SIG-M5 (cell line): Measurements from ENCODE around the gene SFXN5.

Experiments used
- DNase-seq: peaks from one replicate; lab custom pipeline; 2025; lab: John Stamatoyannopoulos, UW

The SFXN5 gene

DNA sequence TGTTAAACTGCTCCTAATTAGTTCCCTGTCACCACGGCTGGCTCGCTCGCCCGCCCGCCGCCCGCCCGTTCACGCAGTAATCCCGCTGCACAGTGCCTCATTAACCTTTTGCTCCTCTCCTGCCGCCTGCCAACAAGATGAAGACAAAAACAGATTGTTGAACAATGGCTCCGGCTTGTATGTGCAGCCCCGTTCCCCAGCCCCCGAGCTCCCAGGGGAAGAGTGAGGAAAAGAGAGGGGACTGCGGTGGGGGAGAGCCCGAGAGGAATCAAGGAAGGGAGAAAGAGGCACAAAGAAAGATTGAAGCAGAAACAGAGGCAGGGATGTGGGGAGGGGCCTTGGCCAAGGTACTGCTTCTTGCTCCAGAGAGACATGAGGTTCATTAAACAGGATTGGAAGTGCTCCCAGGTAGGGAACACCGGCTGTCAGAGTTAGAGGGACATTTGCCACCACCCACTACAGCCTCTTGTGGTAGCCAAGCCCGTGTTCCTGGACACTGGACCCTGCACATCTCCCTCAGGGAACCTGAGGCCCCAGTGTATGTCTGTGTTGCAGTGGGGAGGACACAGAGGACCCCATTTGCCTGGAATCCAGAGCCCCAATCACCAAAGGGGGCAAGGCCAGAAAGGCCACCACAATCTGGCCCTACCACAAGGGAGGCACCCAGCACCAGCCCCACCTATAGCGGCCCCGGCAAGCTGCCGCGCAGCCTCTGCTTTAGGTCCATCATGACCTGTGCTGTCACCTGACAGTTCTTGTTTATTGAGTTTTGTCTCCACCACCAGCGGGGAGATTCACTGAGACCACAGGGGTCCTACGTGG lies 116.1 kb downstream of the SFXN5 start:
- no peak for DNase-seq

DNA sequence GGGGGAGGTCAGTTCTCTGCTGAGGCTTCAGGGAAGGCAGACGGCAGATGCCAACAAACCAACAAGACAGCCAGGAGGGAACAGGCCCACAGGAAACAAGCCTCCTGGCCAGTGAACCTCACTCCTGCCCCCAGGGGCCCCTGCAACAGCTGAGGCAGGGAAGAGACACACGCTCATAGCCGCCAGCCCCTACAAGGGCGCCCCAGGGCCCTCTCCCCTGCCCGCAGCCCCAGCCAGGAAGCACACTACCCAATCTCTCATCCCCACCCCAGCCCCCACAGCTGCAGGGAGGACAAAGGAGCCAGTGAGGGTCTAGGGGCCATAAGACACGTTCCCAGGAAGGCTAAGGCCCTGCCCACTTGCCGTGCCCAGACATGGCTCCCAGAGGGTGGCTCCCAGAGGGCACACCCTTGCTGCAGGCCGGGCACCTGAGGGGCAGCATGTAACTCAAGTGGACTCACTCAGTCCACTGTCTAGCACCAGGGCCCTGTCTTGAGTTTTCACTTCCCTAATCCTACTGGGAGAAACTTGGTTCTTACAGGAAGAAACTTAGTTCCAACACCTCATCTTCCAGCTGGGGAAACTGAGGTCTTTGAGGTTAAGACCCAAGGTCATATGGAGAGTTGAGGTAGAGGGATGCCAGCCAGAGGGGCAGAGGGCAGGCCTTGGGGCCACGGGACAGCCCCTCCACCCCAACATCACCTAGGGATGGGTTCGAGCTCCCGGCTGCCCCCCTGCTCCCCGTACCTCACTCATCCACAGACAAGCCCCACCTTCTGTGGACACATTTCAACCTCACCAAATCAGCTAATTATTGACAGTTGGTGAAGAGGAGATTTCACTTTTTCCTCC lies 116.9 kb downstream of the SFXN5 start:
- DNase-seq, result no peak

DNA sequence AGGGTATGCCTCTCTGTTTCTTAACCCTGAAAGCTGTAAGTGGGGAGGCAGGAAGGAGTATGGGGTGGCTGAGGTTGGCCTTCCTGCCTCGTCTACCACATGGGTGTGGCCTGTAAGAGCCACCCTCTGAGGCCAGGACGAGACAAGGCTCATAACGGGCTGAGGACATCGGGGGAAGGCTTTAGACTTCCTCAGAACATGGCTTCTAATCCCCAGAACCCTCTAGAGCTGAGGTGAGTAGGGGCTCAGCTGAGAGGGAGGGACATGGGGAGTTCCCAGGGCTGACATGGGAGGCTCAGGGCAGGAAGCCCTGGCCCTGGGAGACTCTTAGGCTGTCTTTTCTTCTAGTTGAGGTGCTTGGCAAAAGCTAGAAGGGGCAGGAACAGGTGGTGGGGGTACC lies 117.5 kb downstream of the SFXN5 start:
- DNase-seq, result no peak

DNA sequence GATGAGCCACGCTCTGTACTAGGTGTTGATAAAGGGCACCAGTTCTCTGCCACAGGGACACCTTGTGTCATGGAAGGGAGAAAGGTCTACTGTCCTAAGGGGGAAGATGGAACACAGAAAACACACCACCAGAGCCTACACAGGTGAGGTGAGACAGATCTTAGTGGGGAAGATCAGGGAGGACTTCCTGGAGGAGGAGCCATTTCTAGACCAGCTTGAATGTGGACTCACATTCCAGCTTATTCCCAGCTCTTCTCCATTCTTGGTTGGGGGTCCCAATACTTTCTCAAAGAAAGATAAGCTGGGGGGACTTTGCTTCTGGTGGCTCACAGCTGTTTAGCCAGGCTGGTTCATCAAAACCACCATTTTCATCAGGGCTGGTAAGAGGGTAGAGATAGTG lies 118.0 kb downstream of the SFXN5 start:
- no peak for DNase-seq

DNA sequence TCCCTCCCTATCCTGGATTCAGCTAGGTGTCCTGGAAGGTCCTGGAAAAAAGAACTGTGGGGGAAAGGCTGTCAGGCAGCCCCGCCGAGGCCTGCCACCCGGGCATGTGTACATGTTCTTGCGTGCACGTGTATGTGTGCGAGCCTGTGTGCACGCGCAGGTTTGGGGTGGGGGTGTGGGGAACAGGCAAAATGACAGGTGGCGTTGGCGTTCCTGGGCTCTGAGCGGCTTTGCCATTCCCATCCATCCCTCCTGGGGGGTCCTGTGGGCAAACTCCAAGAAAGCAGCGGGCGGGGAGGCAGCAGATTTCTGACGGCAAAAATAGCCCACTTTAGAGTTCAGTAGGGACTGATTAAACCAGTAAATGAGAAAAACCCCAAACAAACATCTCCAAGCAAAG lies 118.6 kb downstream of the SFXN5 start:
- no peak for DNase-seq

DNA sequence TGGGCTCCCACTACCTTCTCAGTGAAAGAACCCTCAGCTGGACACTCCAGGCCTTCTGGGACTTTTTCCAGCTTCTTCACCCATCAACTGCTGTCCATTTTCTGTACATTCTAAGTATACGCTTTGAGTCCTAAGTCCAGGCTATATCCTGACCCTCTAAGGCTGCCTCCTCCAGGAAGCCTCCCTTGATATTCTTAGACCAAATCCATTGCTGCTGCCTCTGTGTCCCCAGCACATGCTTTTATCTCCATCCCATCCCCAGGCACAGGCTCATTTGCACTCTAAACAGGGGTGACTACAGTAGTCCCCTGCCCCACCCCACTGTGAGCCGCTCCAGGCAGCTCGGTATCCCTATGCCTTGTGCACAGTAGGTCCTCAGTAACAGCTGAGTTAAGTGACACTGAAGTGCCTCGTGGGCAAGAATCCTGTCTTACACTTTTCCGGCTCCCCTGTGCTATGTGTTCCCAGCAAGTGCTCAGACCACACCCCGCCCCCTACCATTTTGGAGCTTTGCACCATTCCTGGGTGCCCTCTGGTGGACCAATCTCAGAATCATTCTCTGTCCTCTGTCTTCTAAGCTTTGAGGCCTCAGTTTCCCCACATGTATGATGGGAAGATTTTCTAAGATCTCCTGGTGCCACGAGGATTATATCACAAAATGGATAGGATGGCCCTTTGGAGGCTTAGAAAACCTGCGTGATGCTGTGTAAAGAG lies 119.2 kb downstream of the SFXN5 start:
- no peak for DNase-seq

DNA sequence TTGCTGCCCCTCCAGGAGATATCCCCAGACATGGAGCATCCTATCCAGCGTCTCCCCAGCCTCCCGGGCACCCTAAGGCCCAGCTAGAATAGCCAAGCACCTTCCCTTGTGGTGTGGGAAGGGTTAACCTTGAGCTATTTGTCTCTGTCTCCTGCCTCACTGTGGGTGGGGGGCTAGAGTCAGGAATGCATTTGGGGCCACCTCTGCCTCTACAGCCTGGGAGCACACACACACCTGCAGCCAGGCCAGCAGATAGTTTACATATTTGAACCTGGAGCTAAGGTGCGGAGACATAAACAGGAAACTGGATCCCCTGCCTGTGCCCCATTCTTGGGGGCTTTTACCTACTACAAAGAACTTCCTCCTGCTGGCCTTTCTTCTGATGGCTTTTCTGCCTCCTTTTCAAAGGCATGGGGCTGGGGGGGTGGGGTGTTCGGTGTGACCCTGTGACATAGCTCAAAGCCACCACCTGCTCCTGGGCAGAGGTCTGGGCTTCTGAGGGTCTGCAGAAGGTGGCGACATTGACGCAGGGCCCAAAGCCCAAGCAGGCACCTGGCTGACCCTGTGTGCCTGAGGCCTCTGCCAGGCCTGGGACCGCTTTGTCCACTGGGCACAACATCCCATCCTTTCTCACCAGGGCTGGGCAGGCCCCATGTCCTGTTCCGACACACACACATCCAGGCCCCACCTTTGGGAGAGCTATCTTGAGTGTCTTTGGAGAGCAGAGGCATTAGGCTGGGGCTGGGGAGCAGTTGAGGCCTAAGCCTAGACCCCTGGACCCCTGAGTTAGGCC lies 120.0 kb downstream of the SFXN5 start:
- DNase-seq, result no peak

DNA sequence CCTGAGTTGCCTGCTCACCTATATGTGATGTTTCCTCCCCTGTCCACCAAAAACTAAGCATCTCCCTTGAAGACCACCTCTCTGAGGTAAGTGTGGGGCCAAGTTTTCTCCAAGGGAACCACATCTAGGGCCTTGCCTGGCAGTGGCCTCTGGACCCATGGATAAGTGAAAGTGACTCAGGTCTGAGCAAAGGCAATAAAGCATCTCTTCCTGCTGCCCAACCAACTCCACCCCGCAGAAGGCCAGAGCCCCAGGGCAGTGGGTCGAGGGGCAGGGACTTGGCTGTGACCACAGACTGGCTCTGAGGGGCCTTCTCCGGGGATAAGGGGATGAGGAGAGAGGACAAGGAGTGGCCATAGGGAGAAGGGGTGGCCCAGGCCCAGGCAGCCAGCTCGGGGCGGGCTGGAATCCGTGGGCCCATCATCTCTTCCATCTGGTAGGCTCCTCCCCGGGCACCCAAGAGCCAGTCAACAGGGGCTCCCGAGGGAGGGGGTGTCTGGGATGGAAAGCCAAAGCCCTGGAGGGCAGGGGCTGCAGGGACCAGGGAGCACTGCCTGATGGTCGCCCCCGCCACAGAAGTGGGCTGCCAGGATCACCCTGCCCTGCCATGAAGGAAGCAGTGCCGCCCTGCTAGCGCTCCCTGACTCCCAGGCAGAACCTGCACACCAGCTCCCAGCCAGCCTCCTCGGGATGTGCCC lies 120.8 kb downstream of the SFXN5 start:
- no peak for DNase-seq

DNA sequence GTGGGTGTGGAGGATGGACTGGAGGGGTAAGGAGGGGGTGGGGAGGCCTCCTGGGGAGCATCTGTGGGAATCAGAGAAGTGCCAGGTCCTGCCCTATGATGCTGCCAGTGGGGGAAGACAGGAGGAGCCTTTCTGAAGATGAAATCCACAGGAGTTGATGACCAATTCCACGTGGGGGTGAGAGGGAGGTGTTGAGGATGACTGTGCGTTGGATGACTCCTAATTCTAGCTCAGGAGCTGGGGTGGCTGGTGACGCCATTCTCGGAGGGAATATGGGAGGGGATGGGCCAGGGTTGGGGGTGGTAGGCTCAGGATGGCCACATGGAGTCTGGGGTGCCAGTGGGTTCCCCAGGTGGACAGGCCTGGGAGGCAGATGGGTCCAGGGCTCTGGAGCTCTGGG lies 121.9 kb downstream of the SFXN5 start:
- no peak for DNase-seq

DNA sequence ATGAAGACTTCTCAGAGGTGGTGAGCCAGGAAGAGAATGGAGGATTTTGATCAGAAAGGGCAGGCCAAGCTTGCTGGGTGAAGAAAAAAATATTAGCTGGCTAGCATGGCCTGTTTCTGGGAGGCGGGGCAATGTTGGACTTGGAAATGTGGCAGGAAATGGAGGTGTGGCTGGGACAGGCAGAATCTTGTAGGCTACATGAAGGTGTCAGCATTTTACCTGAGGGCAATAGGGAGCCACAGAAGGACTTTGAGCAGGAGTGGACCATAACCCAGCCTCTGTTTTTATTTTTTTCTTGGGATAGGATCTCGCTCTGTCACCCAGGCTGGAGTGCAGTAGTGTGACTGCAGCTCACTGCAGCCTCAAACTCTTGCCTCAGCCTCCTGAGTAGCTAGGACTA lies 122.5 kb downstream of the SFXN5 start:
- DNase-seq, result no peak

DNA sequence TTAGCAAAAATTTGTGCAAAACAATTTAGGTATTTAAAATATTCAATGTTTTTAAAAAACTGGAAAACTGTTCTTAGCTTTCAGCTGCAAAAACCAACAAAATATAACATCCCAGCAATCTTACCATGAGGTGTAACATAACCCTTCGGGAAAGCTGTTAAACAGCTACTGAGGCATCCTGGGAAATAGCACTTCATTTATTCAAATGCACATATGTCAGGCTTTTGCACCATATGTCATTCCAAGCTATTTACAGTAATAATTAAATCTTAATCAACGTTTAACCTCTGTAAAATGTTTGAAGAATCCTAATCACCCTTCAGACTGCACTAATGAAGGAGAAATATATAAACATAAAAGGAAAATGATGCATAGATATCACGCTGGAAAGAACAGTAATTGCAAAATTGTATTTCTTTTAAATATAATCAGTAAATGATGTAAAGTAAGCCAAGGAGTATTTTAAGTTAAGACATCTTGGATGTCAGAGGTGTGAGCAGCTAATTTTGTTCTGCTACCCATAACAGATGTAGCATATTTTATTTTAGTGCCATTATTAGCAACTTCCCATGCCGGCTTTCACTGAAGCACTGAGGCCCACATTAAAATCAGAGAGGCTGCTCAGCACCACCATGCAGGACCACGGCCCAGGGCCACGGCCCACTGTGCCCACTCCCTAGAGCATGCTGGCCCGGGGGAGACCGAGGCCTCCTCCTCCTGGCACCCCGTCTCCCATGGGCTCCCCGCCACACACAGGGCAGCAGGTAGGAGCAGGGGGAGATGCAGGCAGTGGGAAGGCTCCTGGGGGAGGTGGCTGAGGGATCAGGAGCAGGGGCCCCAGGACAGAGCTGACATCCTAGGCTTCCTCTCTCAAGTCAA lies 123.3 kb downstream of the SFXN5 start:
- no peak for DNase-seq

DNA sequence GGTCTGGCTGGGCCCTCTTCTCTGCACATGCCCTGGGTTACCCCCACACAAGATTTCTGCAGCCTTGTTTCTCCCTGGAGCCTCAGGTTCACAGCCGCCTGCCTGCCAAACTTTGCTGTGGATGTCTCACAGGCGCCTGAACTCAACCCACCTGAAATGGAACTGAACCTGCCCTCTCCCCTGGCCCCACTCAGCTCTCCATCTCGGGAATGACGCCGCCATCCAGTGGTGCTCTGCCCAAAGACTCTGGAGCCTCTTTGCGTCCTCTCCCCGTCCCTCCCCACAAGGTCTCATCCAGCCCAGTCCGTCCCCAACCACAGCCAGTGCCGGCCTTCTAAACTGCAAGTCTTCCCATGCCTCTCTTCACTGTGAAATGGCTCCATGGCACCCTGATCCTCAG lies 125.0 kb downstream of the SFXN5 start:
- no peak for DNase-seq

DNA sequence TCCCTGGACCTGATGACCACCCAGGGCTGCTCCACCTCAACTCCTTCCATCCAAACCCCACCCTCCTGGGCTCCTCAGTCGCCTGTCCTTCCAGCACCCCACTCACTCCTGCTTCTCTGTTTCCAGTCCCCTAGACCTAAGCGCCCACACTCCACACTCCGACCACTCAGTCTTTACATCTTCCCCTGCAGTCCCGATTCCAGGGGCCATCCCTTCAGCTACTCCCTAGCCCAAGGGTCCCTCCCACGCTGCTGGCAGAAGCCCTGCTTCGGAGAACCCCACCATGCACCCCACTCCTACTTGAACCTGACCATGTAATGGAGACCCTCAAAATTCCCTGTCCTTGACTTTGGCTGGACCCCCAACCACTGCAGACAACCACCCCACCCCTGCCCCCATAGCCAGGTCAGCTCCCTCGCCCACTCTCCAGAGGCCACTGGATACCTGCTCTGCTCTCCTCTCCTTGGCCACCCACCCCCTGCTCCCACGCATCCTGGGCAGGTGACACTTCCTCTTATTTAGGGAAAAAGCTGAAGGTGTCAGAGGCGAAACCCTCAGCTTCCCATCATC lies 126.0 kb downstream of the SFXN5 start:
- no peak for DNase-seq

DNA sequence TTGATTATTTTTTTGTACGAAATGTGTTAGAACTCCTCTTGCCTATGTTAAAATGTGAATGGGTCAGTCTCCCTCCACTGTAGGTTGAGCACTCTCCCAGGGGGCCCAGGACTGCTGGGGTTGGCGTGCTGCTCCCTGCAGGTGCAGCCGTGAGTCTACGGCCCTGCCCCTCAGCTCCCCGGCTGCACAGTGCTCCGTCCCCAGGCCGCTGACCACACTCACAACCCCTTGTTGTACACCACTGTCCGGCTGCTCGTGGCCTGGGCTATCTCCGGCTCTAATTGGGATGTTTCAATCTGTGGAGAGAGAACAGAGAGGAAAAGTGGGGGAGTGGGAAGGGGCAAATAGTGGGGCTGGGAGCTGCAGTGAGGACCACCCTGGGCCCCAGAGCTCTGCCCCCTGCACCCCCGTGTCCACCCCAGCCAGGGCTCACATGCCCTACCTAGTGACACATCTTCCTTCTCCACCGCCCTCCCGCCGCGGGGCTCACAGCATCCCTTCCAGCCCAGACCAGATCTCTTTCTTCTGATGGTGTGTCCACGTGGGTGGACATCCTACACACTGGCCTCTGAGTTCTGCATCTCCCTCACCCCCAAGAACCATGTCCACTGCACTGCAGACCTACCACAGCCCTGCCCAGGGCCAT lies 126.6 kb downstream of the SFXN5 start:
- DNase-seq, result no peak

DNA sequence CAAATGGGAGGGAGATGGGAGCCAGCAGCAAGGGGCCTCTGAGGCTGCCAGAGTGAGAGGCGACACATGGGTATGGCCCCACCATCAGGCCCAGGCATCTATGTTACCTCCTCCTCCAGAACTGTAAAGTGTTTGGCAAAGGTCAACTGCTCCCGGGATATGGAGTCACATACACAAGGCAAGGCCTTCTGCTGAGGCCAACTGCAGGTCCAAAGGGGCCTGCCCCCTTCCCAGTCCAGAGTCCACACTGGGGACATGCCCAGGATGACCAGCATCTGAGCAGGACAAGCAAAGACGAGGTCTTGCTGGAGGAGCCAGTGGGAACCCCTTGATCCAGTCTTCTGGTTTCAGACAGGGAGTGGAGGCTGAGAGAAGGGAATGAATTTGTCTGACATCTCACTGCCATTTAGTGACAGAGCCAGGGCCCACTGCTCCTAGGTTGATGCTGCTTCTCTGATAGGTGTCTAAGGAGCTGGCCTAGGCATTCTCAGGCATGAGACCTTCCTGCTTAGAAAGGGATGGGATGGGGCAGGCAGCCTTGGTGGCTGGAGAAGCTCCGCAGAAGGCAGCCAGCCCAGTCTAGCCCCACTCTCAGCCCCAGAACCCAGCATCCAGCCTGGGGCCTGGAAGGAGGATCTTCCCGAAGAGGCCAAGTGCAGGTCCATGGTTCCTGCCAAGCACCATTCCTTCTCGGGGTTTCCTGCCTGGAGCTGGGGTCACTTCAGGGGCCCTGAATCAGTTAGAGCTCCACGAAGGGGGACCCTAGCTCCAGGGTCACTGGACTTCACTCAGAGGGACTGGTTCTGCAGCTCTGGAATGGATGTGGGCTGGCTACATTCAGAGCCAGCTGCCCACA lies 127.7 kb downstream of the SFXN5 start:
- DNase-seq, result no peak

DNA sequence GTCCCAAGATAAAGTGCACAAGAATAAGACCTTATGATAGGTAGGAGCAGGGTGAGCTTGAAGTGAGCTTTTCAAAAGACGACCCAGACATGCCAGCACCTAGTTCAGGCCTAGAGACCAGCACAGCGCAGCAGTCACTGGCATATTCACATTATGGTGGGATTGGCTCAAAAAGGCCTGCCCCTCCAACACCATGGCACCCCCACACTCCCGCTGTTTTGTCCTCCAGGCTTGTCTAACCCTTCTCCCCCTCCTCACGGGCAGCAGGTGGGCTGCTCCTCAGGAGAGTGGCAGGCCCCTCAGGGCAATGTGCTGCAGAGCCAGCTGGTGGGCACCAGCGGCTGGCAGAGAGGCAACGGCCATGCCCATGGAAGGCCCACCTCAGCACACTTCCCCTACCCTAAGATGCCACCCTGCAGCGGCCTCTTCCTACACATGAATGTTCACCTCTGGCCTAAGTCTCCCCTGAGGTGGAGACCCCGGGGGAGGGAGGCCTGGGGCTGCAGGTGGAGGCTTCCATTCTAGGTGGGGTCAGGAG lies 128.6 kb downstream of the SFXN5 start:
- DNase-seq, result no peak

DNA sequence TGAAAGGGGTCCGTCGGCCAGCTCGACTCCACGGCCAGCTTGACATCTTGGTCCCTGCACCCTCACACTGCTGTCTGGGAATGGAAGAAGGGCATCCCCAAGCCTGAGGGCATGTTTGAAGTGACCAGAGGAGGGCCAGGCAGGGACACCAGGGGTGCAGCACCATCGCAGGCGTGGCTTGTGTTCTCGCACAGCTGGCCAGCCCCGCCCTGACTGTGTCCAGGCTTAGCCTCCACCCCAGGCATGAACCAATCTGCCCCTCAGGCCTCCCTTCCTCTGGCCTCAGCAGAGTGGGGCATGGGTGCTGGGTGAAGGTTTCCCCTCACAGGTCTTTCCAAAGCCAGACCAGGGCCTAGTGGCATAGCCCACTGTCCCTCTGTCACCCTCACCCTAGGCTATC lies 129.2 kb downstream of the SFXN5 start:
- no peak for DNase-seq

DNA sequence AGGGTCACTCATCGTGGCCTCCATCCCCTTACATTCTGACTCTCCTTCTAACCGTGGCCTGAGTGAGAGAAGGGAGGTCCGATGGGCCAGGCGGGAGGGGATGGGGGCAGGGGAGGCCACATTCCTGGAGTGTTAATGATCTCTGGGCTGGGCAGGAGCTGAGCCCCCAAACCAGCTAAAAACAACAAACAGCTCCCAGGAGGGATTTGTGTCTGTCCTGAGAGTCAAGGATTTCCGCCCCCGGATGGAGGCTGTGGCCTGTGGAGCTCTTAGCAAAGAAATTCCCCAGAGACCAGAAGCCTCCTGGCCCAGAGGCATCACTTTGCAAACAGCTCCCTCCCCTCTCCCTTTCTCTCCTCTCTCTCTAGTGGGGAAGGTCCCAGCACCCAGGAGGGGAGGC lies 130.7 kb downstream of the SFXN5 start:
- no peak for DNase-seq
